CD14-positive monocyte (primary cell): ENCODE data around the gene ERO1A. TPM values are rescaled to one million over a fixed set of nuclear protein-coding genes. Genes with fewer than 3 reads are reported as not detected.

Experiments used
- DNase-seq, 3 donors: peaks; one replicate each; pipeline ENCODE4 v3.0.0-alpha.2; 2011 to 2022
- H2AFZ ChIP-seq: 2 replicates; pipeline ENCODE4 v1.6.0; 2012; ENCODE audit warnings: mild to moderate bottlenecking, low read depth, low read length, inconsistent platforms; ENCODE audit not compliant: insufficient read depth, poor library complexity, severe bottlenecking
- H3K27ac ChIP-seq, 2 donors: 1 replicate in 1 of 2; 2 replicates in 1 of 2; pipeline ENCODE4 v1.5.1; 2012 to 2013; ENCODE audit warnings: low read length in 2 of 2, control low read depth in 1 of 2, inconsistent platforms in 1 of 2, low read depth in 1 of 2, mild to moderate bottlenecking in 1 of 2
- H3K27me3 ChIP-seq, 2 donors: one replicate each; pipeline versions ENCODE4 v1.6.0 to v1.6.1; 2011 to 2013; ENCODE audit warnings: low read length in 2 of 2; ENCODE audit not compliant: control insufficient read depth in 2 of 2, insufficient read depth in 2 of 2
- H3K36me3 ChIP-seq, 2 donors: replicated peaks in 1 of 2; 1 replicate in 1 of 2; 2 replicates in 1 of 2; pipeline versions ENCODE4 v1.5.1 to v1.6.1; 2012 to 2013; ENCODE audit warnings: low read length in 2 of 2, control low read depth in 1 of 2, inconsistent platforms in 1 of 2, mild to moderate bottlenecking in 1 of 2; ENCODE audit not compliant: insufficient read depth in 2 of 2, control insufficient read depth in 1 of 2
- H3K4me1 ChIP-seq, 2 donors: 1 replicate in 1 of 2; 2 replicates in 1 of 2; pipeline versions ENCODE4 v1.5.1 to v1.6.1; 2012 to 2013; ENCODE audit warnings: low read length in 2 of 2, control low read depth in 1 of 2, inconsistent platforms in 1 of 2, mild to moderate bottlenecking in 1 of 2, moderate library complexity in 1 of 2; ENCODE audit not compliant: insufficient read depth in 2 of 2, control insufficient read depth in 1 of 2
- H3K4me2 ChIP-seq: replicated peaks from 2 replicates; pipeline ENCODE3; 2012; ENCODE audit warnings: low read length, moderate library complexity, mild to moderate bottlenecking; ENCODE audit not compliant: poor library complexity, severe bottlenecking; ENCODE audit errors: extremely low read depth
- H3K4me3 ChIP-seq, 3 experiments: fragments of 200-600 bp in 1 of 3; sonication (generic) in 1 of 3; replicated peaks in 1 of 3; 1 replicate in 2 of 3; 2 replicates in 1 of 3; pipeline ENCODE4 v1.5.1; 2011 to 2013; ENCODE audit warnings: low read length in 3 of 3, mild to moderate bottlenecking in 3 of 3, control low read depth in 2 of 3, low read depth in 2 of 3, inconsistent platforms in 1 of 3, moderate library complexity in 1 of 3
- H3K79me2 ChIP-seq: 2 replicates; pipeline ENCODE4 v1.6.0; 2012; ENCODE audit warnings: mild to moderate bottlenecking, control low read depth, inconsistent platforms, low read length, moderate library complexity; ENCODE audit not compliant: insufficient read depth
- H3K9ac ChIP-seq: 2 replicates; pipeline ENCODE4 v1.6.0; 2017; ENCODE audit warnings: low read length, mild to moderate bottlenecking; ENCODE audit not compliant: insufficient read depth, poor library complexity, severe bottlenecking
- H3K9me3 ChIP-seq, 2 donors: replicated peaks in 1 of 2; 1 replicate in 1 of 2; 2 replicates in 1 of 2; pipeline versions ENCODE4 v1.5.1 to v1.6.1; 2012 to 2013; ENCODE audit warnings: low read length in 2 of 2, control low read depth in 1 of 2; ENCODE audit not compliant: control insufficient read depth in 1 of 2, insufficient read depth in 1 of 2
- H4K20me1 ChIP-seq: 2 replicates; pipeline ENCODE4 v1.6.0; 2012; ENCODE audit warnings: mild to moderate bottlenecking, low read length, control low read depth, moderate library complexity; ENCODE audit not compliant: insufficient read depth
- H3K27ac Mint-ChIP-seq, 7 donors: one replicate each; pipeline ENCODE4 v1.8.0; 2020; ENCODE audit warnings: mild to moderate bottlenecking in 7 of 7, mixed read lengths in 7 of 7, moderate library complexity in 6 of 7, inconsistent platforms in 2 of 7
- H3K27me3 Mint-ChIP-seq, 3 donors: one replicate each; pipeline ENCODE4 v1.8.0; 2021 to 2022; ENCODE audit warnings: low read depth in 3 of 3, mild to moderate bottlenecking in 3 of 3, mixed read lengths in 3 of 3, moderate library complexity in 3 of 3, inconsistent platforms in 1 of 3
- H3K36me3 Mint-ChIP-seq, 2 donors: one replicate each; pipeline ENCODE4 v1.8.0; 2020; ENCODE audit warnings: mixed read lengths in 2 of 2, inconsistent platforms in 1 of 2, mild to moderate bottlenecking in 1 of 2
- H3K4me1 Mint-ChIP-seq: one replicate; pipeline ENCODE4 v1.8.0; 2020; ENCODE audit warnings: mild to moderate bottlenecking, mixed read lengths
- H3K4me3 Mint-ChIP-seq, 2 donors: one replicate each; pipeline ENCODE4 v1.8.0; 2020; ENCODE audit warnings: mild to moderate bottlenecking in 2 of 2, mixed read lengths in 2 of 2, moderate library complexity in 1 of 2
- H3K9me3 Mint-ChIP-seq, 7 donors: one replicate each; pipeline ENCODE4 v1.8.0; 2020 to 2022; ENCODE audit warnings: mixed read lengths in 7 of 7, mild to moderate bottlenecking in 6 of 7, moderate library complexity in 6 of 7, inconsistent platforms in 2 of 7
- WGBS: methylation state at CpG from one replicate; pipeline ENCODE4 v1.1.5; 2013; ENCODE audit warnings: missing lambda C conversion rate; ENCODE audit not compliant: insufficient coverage; 5-methylcytosine and 5-hydroxymethylcytosine counted together
- intact Hi-C, 2 donors: fragments of 100-400 bp; cut with micrococcal nuclease; formaldehyde crosslinking; loops; one replicate each; pipeline versions ENCODE4 v1.15.0 to v1.15.1; 2023
- polyA plus RNA-seq, 3 donors: library from polyadenylated mRNA; depleted of rRNA in 1 of 3; unstranded in 2 of 3; stranded (reverse) in 1 of 3; fragments of 300-500 nt in 2 of 3; fragments of >200 nt in 1 of 3; fragmentation: Illumina TruSeq in 2 of 3; gene quantifications; 1 replicate in 2 of 3; 2 replicates in 1 of 3; pipeline ENCODE4 v1.2.3, GENCODE V29; 2012 to 2021
- TF ChIP-seq, protein P1 (sequence below): fragments of 200-600 bp; IDR thresholded peaks from one replicate; pipeline ENCODE4 v1.8.0; 2022; ENCODE audit warnings: antibody characterized with exemption, mild to moderate bottlenecking

ERO1A gene
- polyA plus RNA-seq, 3 donors = 22.1 to 39.5 (median 29.2) TPM

GRCh38 chr14:52735921-52736489 is 40.6 kb upstream of the ERO1A start:
- Histone ChIP-seq H3K9me3 (no peaks in the 10 kb centered on the region), H3K9ac (no peak overlapping the region), H2AFZ (no peak overlapping the region), H3K4me2 (no peak overlapping the region), H3K27me3 (no peaks in the 10 kb centered on the region), H3K79me2 (peaks cover 93% of the 10 kb centered on the region), H3K27ac (no peak overlapping the region), H3K36me3 (peaks cover 2 to 17% of the 10 kb centered on the region in 2 donors), H4K20me1 (peaks cover 15% of the 10 kb centered on the region), H3K4me3 (no peak overlapping the region), H3K4me1 (peaks cover 13 to 17% of the 10 kb centered on the region in 2 donors)
- Mint-ChIP-seq H3K9me3 (no peaks in the 10 kb centered on the region), H3K4me3 (no peak overlapping the region), H3K27ac (peak overlapping the region in 3 of 7 donors; percentile 7 to 57 (median 23)), H3K27me3 (no peaks in the 10 kb centered on the region), H3K4me1 (peaks cover 27% of the 10 kb centered on the region), H3K36me3 (peaks cover 34 to 36% of the 10 kb centered on the region in 2 donors)
- 92% methylated on average over 1 of the region's 1 CpG for WGBS
- intact Hi-C loops = loop anchor here in 1 of 2 donors (10.0 kb wide), 2 partner anchors 59 to 181 kb away; partner anchors contain the start of genes GNPNAT1, GPR137C and TXNDC16
- TF ChIP-seq, protein P1, sequence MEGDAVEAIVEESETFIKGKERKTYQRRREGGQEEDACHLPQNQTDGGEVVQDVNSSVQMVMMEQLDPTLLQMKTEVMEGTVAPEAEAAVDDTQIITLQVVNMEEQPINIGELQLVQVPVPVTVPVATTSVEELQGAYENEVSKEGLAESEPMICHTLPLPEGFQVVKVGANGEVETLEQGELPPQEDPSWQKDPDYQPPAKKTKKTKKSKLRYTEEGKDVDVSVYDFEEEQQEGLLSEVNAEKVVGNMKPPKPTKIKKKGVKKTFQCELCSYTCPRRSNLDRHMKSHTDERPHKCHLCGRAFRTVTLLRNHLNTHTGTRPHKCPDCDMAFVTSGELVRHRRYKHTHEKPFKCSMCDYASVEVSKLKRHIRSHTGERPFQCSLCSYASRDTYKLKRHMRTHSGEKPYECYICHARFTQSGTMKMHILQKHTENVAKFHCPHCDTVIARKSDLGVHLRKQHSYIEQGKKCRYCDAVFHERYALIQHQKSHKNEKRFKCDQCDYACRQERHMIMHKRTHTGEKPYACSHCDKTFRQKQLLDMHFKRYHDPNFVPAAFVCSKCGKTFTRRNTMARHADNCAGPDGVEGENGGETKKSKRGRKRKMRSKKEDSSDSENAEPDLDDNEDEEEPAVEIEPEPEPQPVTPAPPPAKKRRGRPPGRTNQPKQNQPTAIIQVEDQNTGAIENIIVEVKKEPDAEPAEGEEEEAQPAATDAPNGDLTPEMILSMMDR = no peak
- DNase-seq = no peak

GRCh38 chr14:52733824-52734223 is 38.5 kb upstream of the ERO1A start:
- Histone ChIP-seq H3K79me2 (peaks cover 81% of the 10 kb centered on the region), H3K27ac (peak overlapping the region in 1 of 2 donors; percentile 6), H2AFZ (no peak overlapping the region), H3K36me3 (peaks cover 2 to 17% of the 10 kb centered on the region in 2 donors), H3K9ac (no peak overlapping the region), H4K20me1 (peaks cover 15% of the 10 kb centered on the region), H3K9me3 (no peaks in the 10 kb centered on the region), H3K4me2 (no peak overlapping the region), H3K27me3 (no peaks in the 10 kb centered on the region), H3K4me3 (no peak overlapping the region), H3K4me1 (peaks cover 19 to 22% of the 10 kb centered on the region in 2 donors)
- Mint-ChIP-seq H3K27me3 (no peaks in the 10 kb centered on the region), H3K4me3 (no peak overlapping the region), H3K36me3 (peaks cover 27 to 28% of the 10 kb centered on the region in 2 donors), H3K27ac (peak overlapping the region; percentile 5 to 63 (median 39)), H3K9me3 (no peaks in the 10 kb centered on the region), H3K4me1 (peaks cover 30% of the 10 kb centered on the region)
- intact Hi-C loops = loop anchor here (5.0 to 10.0 kb wide), 3 partner anchors 37 to 179 kb away; partner anchors contain the start of genes ERO1A (in 2 of the 2), GNPNAT1 (in 1 of the 2), GPR137C (in 1 of the 2) and TXNDC16 (in 1 of the 2)
- DNase-seq = no peak
- TF ChIP-seq, protein P1 = no peak
- WGBS = 100% methylated on average over 3 of the region's 9 CpGs
